RWPE1 (cell line): ENCODE measurements around the gene PTPN23.
"Not testable (repeated sequence)": the region's sequence is repeated elsewhere in the genome, so short reads cannot be mapped to it uniquely, and the experiment has no call there.

Experiments
- CTCF ChIA-PET: fragments of 350-600 bp; sonication (Branson Sonifier 250); formaldehyde crosslinking; extraction: SDS; loops from one replicate; lab custom pipeline; 2021; lab: Yijun Ruan, JAX
- POLR2A ChIA-PET: fragments of 400-600 bp; formaldehyde crosslinking; extraction: SDS; loops from one replicate; lab custom pipeline; 2020; ENCODE audit warnings: antibody characterized with exemption; ENCODE audit not compliant: low non-redundant PET; lab: Yijun Ruan, JAX
- DNase-seq: peaks from one replicate; pipeline ENCODE4 v3.0.0; 2012; ENCODE audit warnings: low spot score
- H3K27ac ChIP-seq: fragments of 450-650 bp; 2 replicates; pipeline ENCODE4 v1.5.1; 2017
- CTCF ChIP-seq: fragments of 450-650 bp; conservative IDR thresholded peaks from 2 replicates; pipeline ENCODE4 v1.5.1; 2017; ENCODE audit warnings: low read depth, mild to moderate bottlenecking

The PTPN23 gene

GRCh38 chr3:47356201-47356600, 24.6 kb upstream of the PTPN23 start:
- no peak for DNase-seq
- H3K27ac ChIP-seq, result no peak overlapping the region
- no peak for TF ChIP-seq CTCF
- POLR2A ChIA-PET, result no interaction called here
- CTCF ChIA-PET, result no interaction called here

- ChIA-PET CTCF (interaction anchor here (0.6 to 0.7 kb wide), 2 partner anchors 245 to 318 kb away, joined by 3 to 5 read pairs; no protein-coding TSS in a partner anchor), POLR2A (no interaction called here)
- H3K27ac ChIP-seq, result no peak overlapping the region
- no peak for TF ChIP-seq CTCF
- DNase-seq, result no peak
Observed at GRCh38 chr3:47359323-47359722, 21.5 kb upstream of the PTPN23 start.

- CTCF ChIA-PET, POLR2A ChIA-PET, H3K27ac ChIP-seq, DNase-seq: not testable (repeated sequence)
Observed at GRCh38 chr3:47360110-47360517, 20.7 kb upstream of the PTPN23 start.

GRCh38 chr3:47362701-47363100, 18.1 kb upstream of the PTPN23 start:
- ChIA-PET POLR2A (no interaction called here), CTCF (interaction anchor here (0.6 kb wide), 1 partner anchor 392 kb away, joined by 4 read pairs; no protein-coding TSS in a partner anchor)
- no peak for DNase-seq
- no peak overlapping the region for H3K27ac ChIP-seq
- TF ChIP-seq CTCF, result no peak

- DNase-seq, result no peak
- POLR2A ChIA-PET, result no interaction called here
- TF ChIP-seq CTCF, result no peak
- no peak overlapping the region for H3K27ac ChIP-seq
- CTCF ChIA-PET, result interaction anchor here (0.6 kb wide), 2 partner anchors 51 to 201 kb away, joined by 3 to 7 read pairs; no protein-coding TSS in a partner anchor
Observed at GRCh38 chr3:47365213-47366153, 15.3 kb upstream of the PTPN23 start.

- POLR2A ChIA-PET, result no interaction called here
- H3K27ac ChIP-seq, result no peak overlapping the region
- DNase-seq, result no peak
- CTCF ChIA-PET, result no interaction called here
- TF ChIP-seq CTCF, result no peak
Observed at GRCh38 chr3:47366833-47367232, 14.0 kb upstream of the PTPN23 start.

GRCh38 chr3:47367631-47368030, 13.2 kb upstream of the PTPN23 start:
- ChIA-PET POLR2A (no interaction called here), CTCF (no interaction called here)
- no peak for TF ChIP-seq CTCF
- DNase-seq, result no peak
- no peak overlapping the region for H3K27ac ChIP-seq

GRCh38 chr3:47370020-47370419, 10.8 kb upstream of the PTPN23 start:
- H3K27ac ChIP-seq, POLR2A ChIA-PET, DNase-seq: not testable (repeated sequence)
- CTCF ChIA-PET, result interaction anchor here (0.6 kb wide), 2 partner anchors 20 to 503 kb away, joined by 3 to 6 read pairs; no protein-coding TSS in a partner anchor
